T-cell (primary cell): ENCODE data around the gene BCORL1. TPM values are rescaled to one million over a fixed set of nuclear protein-coding genes. Genes with fewer than 3 reads are reported as not detected.

Experiments used
- ATAC-seq, 4 experiments: fragments of 200-7000 bp in 3 of 4; fragments of 150-1000 bp in 1 of 4; cut with Tn5 transposase; replicated peaks in 1 of 4; 1 replicate in 3 of 4; 2 replicates in 1 of 4; pipeline ENCODE4 v1.10.0; 2021; ENCODE audit warnings: moderate library complexity in 3 of 4, mild to moderate bottlenecking in 2 of 4, moderate number of reproducible peaks in 1 of 4
- CTCF ChIA-PET, 2 donors: fragments of 300-600 bp; sonication (Branson Sonifier 250); formaldehyde crosslinking; loops; one replicate each; lab custom pipeline; 2022; ENCODE audit warnings: antibody characterized with exemption in 2 of 2; lab: Charles Lee
- POLR2A ChIA-PET, 2 donors: fragments of 300-600 bp; sonication (Branson Sonifier 250); formaldehyde crosslinking; loops; one replicate each; lab custom pipeline; 2022; ENCODE audit warnings: antibody characterized with exemption in 2 of 2; lab: Charles Lee
- DNase-seq, 35 experiments: peaks; one replicate each; pipeline versions ENCODE4 v3.0.0 to v3.0.0-alpha.2; 2013 to 2023
- H3K27ac ChIP-seq: one replicate; pipeline ENCODE4 v1.5.1; 2013; ENCODE audit warnings: low read length
- H3K27me3 ChIP-seq, 2 experiments: replicated peaks in 1 of 2; 1 replicate in 1 of 2; 2 replicates in 1 of 2; pipeline versions ENCODE4 v1.6.1 to v1.7.0; 2013; ENCODE audit warnings: low read length in 1 of 2, mixed read lengths in 1 of 2; ENCODE audit not compliant: control insufficient read depth in 2 of 2, insufficient read depth in 2 of 2; ENCODE audit errors: extremely low read depth in 1 of 2
- H3K36me3 ChIP-seq, 2 donors: 1 replicate in 1 of 2; 2 replicates in 1 of 2; pipeline versions ENCODE4 v1.6.1 to v1.7.0; 2013; ENCODE audit warnings: low read length in 1 of 2; ENCODE audit not compliant: control insufficient read depth in 2 of 2, insufficient read depth in 1 of 2; ENCODE audit errors: extremely low read depth in 1 of 2
- H3K4me1 ChIP-seq, 2 experiments: 1 replicate in 1 of 2; 2 replicates in 1 of 2; pipeline versions ENCODE4 v1.6.1 to v1.7.0; 2013; ENCODE audit warnings: low read length in 2 of 2, mixed read lengths in 1 of 2; ENCODE audit not compliant: insufficient read depth in 2 of 2, control insufficient read depth in 1 of 2; ENCODE audit errors: extremely low read depth in 1 of 2
- H3K4me3 ChIP-seq, 2 donors: 1 replicate in 1 of 2; 2 replicates in 1 of 2; pipeline versions ENCODE4 v1.5.1 to v1.7.0; 2013; ENCODE audit warnings: mild to moderate bottlenecking in 2 of 2, low read length in 1 of 2, moderate library complexity in 1 of 2; ENCODE audit not compliant: control insufficient read depth in 1 of 2; ENCODE audit errors: extremely low read depth in 1 of 2
- H3K9me3 ChIP-seq: 2 replicates; pipeline ENCODE4 v1.7.0; 2013
- H3K27ac Mint-ChIP-seq, 2 donors: one replicate each; pipeline ENCODE4 v1.8.0; 2020 to 2021; ENCODE audit warnings: mild to moderate bottlenecking in 2 of 2, mixed read lengths in 2 of 2
- H3K27me3 Mint-ChIP-seq, 2 donors: one replicate each; pipeline ENCODE4 v1.8.0; 2021 to 2022; ENCODE audit warnings: mixed read lengths in 2 of 2
- H3K36me3 Mint-ChIP-seq: one replicate; pipeline ENCODE4 v1.8.0; 2021; ENCODE audit warnings: mixed read lengths
- H3K4me1 Mint-ChIP-seq, 3 donors: one replicate each; pipeline ENCODE4 v1.8.0; 2020 to 2022; ENCODE audit warnings: mixed read lengths in 3 of 3, mild to moderate bottlenecking in 1 of 3
- H3K4me3 Mint-ChIP-seq, 3 donors: one replicate each; pipeline ENCODE4 v1.8.0; 2020 to 2022; ENCODE audit warnings: mild to moderate bottlenecking in 3 of 3, mixed read lengths in 3 of 3, moderate library complexity in 3 of 3
- H3K9me3 Mint-ChIP-seq, 3 donors: one replicate each; pipeline ENCODE4 v1.8.0; 2020 to 2022; ENCODE audit warnings: mixed read lengths in 3 of 3
- WGBS: methylation state at CpG from one replicate; pipeline ENCODE4 v1.1.5; 2013; ENCODE audit warnings: missing lambda C conversion rate; ENCODE audit not compliant: insufficient coverage; 5-methylcytosine and 5-hydroxymethylcytosine counted together
- total RNA-seq, 35 experiments: library from RNA in 6 of 35; stranded (reverse) in 6 of 35; fragments of 120-200 nt in 1 of 35; gene quantifications; one replicate each; pipeline versions ENCODE4 v1.2.1 to v1.2.4 and lab custom pipeline; 2013 to 2026

BCORL1 gene
- total RNA-seq, 5 donors from 2014 or later (not counting 1 experiment from before 2014, with no cell fraction given), result 8.7 to 13.5 (median 12.3) TPM

DNA sequence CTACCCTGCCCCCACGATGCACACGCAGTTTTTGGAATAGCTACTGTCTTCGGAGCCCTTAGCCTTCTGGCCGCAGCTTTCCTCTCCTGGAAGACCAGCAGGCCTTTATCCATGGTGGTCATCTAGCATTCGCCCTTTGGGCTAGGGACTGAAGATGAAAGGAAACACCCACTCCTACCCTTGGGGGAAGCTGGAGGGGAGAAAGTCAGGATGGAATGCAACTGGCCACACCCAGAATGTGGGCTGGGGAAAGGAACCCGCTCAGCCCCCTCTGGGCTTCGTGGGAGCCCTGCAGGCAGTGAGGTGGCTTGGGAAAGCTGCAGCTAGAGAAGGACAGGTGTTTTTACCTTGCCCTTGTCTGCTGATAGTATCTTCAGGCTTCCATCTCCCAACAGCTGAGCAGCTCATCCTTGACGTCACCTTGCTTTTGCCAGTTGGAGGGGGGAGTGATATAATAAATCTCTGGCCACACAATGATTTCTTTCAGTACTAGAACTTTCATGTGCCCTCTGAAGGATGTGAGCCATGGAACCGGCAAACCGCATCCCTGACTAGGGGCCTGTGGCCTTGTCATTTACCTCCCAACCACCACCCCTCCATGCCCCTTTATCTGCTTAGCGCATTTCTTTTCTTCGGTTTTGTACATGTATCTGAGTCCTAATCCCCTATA is 68.9 kb downstream of the BCORL1 start:
- Mint-ChIP-seq H3K27me3 (peaks cover 0 to 3% of the 10 kb centered on the region in 2 donors), H3K4me1 (no peaks in the 10 kb centered on the region), H3K27ac (no peak overlapping the region), H3K4me3 (no peak overlapping the region), H3K36me3 (peaks cover 9% of the 10 kb centered on the region), H3K9me3 (no peaks in the 10 kb centered on the region)
- CTCF ChIA-PET, result no interaction called here
- no peaks in the 10 kb centered on the region for H3K27me3 ChIP-seq
- ATAC-seq, result no peak
- DNase-seq, result no peak
- no peaks in the 10 kb centered on the region for H3K4me1 ChIP-seq
- WGBS, result no CpG with 5 or more reads among the region's 12 CpGs
- H3K4me3 ChIP-seq, result no peak overlapping the region
- POLR2A ChIA-PET, result no interaction called here
- H3K27ac ChIP-seq, result no peak overlapping the region
- peaks cover 0 to 29% of the 10 kb centered on the region in 2 donors for H3K36me3 ChIP-seq
- H3K9me3 ChIP-seq, result no peaks in the 10 kb centered on the region

- Histone ChIP-seq H3K4me3 (no peak overlapping the region), H3K27ac (no peak overlapping the region), H3K9me3 (no peaks in the 10 kb centered on the region), H3K36me3 (peaks cover 0 to 29% of the 10 kb centered on the region in 2 donors), H3K4me1 (no peaks in the 10 kb centered on the region), H3K27me3 (no peaks in the 10 kb centered on the region)
- Mint-ChIP-seq H3K4me1 (no peaks in the 10 kb centered on the region), H3K27ac (no peak overlapping the region), H3K27me3 (no peaks in the 10 kb centered on the region), H3K9me3 (no peaks in the 10 kb centered on the region), H3K36me3 (peaks cover 3% of the 10 kb centered on the region), H3K4me3 (no peak overlapping the region)
- no peak for DNase-seq
- CTCF ChIA-PET, result interaction anchor here in 1 of 2 donors (0.6 kb wide), 1 partner anchor 395 kb away, joined by 3 read pairs; no protein-coding TSS in a partner anchor
- WGBS, result 100% methylated on average over 5 of the region's 10 CpGs
- ATAC-seq, result no peak
- POLR2A ChIA-PET, result interaction anchor here in 1 of 2 donors (0.6 kb wide), 1 partner anchor 83 kb away, joined by 5 read pairs; no protein-coding TSS in a partner anchor
Observed at GRCh38 chrX:130053236-130053635, 70.8 kb downstream of the BCORL1 start.

- Mint-ChIP-seq H3K36me3 (no peaks in the 10 kb centered on the region), H3K27me3 (no peaks in the 10 kb centered on the region), H3K9me3 (no peaks in the 10 kb centered on the region), H3K27ac (no peak overlapping the region), H3K4me1 (peaks cover 0 to 2% (median 0%) of the 10 kb centered on the region in 3 donors), H3K4me3 (no peak overlapping the region)
- no peaks in the 10 kb centered on the region for H3K27me3 ChIP-seq
- POLR2A ChIA-PET, result no interaction called here
- 80% methylated on average over 1 of the region's 11 CpGs for WGBS
- ATAC-seq (no peak), DNase-seq (no peak)
- no peaks in the 10 kb centered on the region for H3K9me3 ChIP-seq
- no peak overlapping the region for H3K27ac ChIP-seq
- H3K36me3 ChIP-seq, result peaks cover 0 to 26% of the 10 kb centered on the region in 2 donors
- H3K4me1 ChIP-seq, result peaks cover 0 to 4% of the 10 kb centered on the region in 2 experiments
- H3K4me3 ChIP-seq, result no peak overlapping the region
- CTCF ChIA-PET, result no interaction called here
Observed at GRCh38 chrX:130055103-130055502, 72.7 kb downstream of the BCORL1 start.

- ChIA-PET POLR2A (no interaction called here), CTCF (no interaction called here)
- no peaks in the 10 kb centered on the region for H3K9me3 Mint-ChIP-seq
- Histone ChIP-seq H3K4me1 (peaks cover 0 to 8% of the 10 kb centered on the region in 2 experiments), H3K27me3 (no peaks in the 10 kb centered on the region), H3K36me3 (peaks cover 0 to 23% of the 10 kb centered on the region in 2 donors), H3K27ac (no peak overlapping the region), H3K9me3 (no peaks in the 10 kb centered on the region), H3K4me3 (no peak overlapping the region)
- no peak overlapping the region for H3K4me3 Mint-ChIP-seq
- WGBS, result 100% methylated on average over 2 of the region's 18 CpGs
- no peaks in the 10 kb centered on the region for H3K27me3 Mint-ChIP-seq
- no peaks in the 10 kb centered on the region for H3K36me3 Mint-ChIP-seq
- H3K27ac Mint-ChIP-seq, result no peak overlapping the region
- peaks cover 0 to 4% (median 2%) of the 10 kb centered on the region in 3 donors for H3K4me1 Mint-ChIP-seq
- no peak for ATAC-seq
- DNase-seq, result no peak
Observed at GRCh38 chrX:130055899-130056298, 73.5 kb downstream of the BCORL1 start.

- H3K4me3 Mint-ChIP-seq, result no peak overlapping the region
- CTCF ChIA-PET, result interaction anchor here in 1 of 2 donors (0.6 kb wide), 1 partner anchor 68 kb away, joined by 10 read pairs; no protein-coding TSS in a partner anchor
- Histone ChIP-seq H3K27ac (no peak overlapping the region), H3K4me3 (no peak overlapping the region), H3K27me3 (no peaks in the 10 kb centered on the region), H3K9me3 (no peaks in the 10 kb centered on the region), H3K36me3 (peaks cover 0 to 11% of the 10 kb centered on the region in 2 donors), H3K4me1 (peaks cover 0 to 14% of the 10 kb centered on the region in 2 experiments)
- no peaks in the 10 kb centered on the region for H3K9me3 Mint-ChIP-seq
- no CpG with 5 or more reads among the region's 9 CpGs for WGBS
- ATAC-seq, result no peak
- H3K36me3 Mint-ChIP-seq, result no peaks in the 10 kb centered on the region
- H3K27me3 Mint-ChIP-seq, result no peaks in the 10 kb centered on the region
- H3K27ac Mint-ChIP-seq, result no peak overlapping the region
- H3K4me1 Mint-ChIP-seq, result peaks cover 0 to 6% (median 5%) of the 10 kb centered on the region in 3 donors
- no peak for DNase-seq
- POLR2A ChIA-PET, result interaction anchor here in 1 of 2 donors (0.6 kb wide), 1 partner anchor 23 kb away, joined by 6 read pairs; no protein-coding TSS in a partner anchor
Observed at GRCh38 chrX:130057209-130057608, 74.8 kb downstream of the BCORL1 start.

GRCh38 chrX:130058652-130059051 is 76.2 kb downstream of the BCORL1 start:
- DNase-seq (no peak), ATAC-seq (no peak)
- peaks cover 0 to 6% (median 5%) of the 10 kb centered on the region in 3 donors for H3K4me1 Mint-ChIP-seq
- H3K27me3 ChIP-seq, result no peaks in the 10 kb centered on the region
- peaks cover 0 to 4% of the 10 kb centered on the region in 2 donors for H3K27me3 Mint-ChIP-seq
- H3K36me3 Mint-ChIP-seq, result no peaks in the 10 kb centered on the region
- no peaks in the 10 kb centered on the region for H3K9me3 Mint-ChIP-seq
- no peak overlapping the region for H3K4me3 ChIP-seq
- peaks cover 0 to 4% of the 10 kb centered on the region in 2 donors for H3K36me3 ChIP-seq
- H3K4me1 ChIP-seq, result peaks cover 0 to 14% of the 10 kb centered on the region in 2 experiments
- H3K9me3 ChIP-seq, result no peaks in the 10 kb centered on the region
- POLR2A ChIA-PET, result no interaction called here
- CTCF ChIA-PET, result interaction anchor here (0.5 to 0.8 kb wide), 3 partner anchors 50 to 906 kb away, joined by 3 to 4 read pairs (median 3); no protein-coding TSS in a partner anchor
- no CpG with 5 or more reads among the region's 7 CpGs for WGBS
- H3K4me3 Mint-ChIP-seq, result no peak overlapping the region
- H3K27ac Mint-ChIP-seq, result no peak overlapping the region
- no peak overlapping the region for H3K27ac ChIP-seq
